Lower leg skin (tissue), 3 donors: Measurements from ENCODE around the gene VAMP4.

Experiments used
- CTCF ChIP-seq, 3 donors: fragments of 450-650 bp; IDR thresholded peaks; one replicate each; pipeline ENCODE4 v1.5.1; 2016; ENCODE audit warnings: antibody characterized with exemption in 3 of 3, mild to moderate bottlenecking in 3 of 3, moderate library complexity in 2 of 3
- POLR2A ChIP-seq, 2 donors: fragments of 450-650 bp; IDR thresholded peaks; one replicate each; pipeline ENCODE4 v1.6.1; 2016 to 2017; ENCODE audit warnings: antibody characterized with exemption in 2 of 2, mild to moderate bottlenecking in 1 of 2, moderate library complexity in 1 of 2

DNA sequence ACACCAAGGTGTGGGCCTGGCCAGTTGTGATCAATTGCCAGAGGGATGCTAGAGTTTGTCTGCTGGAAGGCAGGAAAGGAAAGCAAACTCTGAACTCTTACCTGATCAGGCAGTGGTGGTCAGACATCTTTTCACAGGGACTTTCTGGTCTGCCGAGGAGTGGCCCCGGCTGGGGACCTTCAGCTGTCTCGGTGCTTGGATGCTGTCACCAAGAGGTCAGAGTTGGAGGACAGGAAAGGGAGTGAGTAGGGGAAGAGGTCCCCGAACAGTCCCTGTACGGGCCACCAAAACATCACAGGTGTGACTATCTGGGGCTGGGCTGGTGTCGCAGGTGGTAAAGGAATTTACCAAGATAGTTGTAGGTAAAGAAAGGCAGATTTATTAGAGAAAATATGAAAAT lies 21.9 kb upstream of the VAMP4 start:
- TF ChIP-seq CTCF (IDR thresholded peaks at IDR 0.05) (no peak), POLR2A (IDR thresholded peaks at IDR 0.05) (no peak)
